Transverse colon (tissue), 4 donors: Measurements from ENCODE around the gene DDHD1.

Source experiments
- EP300 ChIP-seq: sonication (generic); formaldehyde crosslinking; IDR thresholded peaks from one replicate; pipeline ENCODE4 v1.6.1; 2017; ENCODE audit warnings: antibody characterized with exemption, low read depth
- POLR2A ChIP-seq: fragments of 450-650 bp; IDR thresholded peaks from one replicate; pipeline ENCODE4 v1.6.1; 2016; ENCODE audit warnings: antibody characterized with exemption, mild to moderate bottlenecking, moderate library complexity
- POLR2AphosphoS5 ChIP-seq, 3 donors: sonication (generic); formaldehyde crosslinking; IDR thresholded peaks; one replicate each; pipeline ENCODE4 v1.6.1; 2016; ENCODE audit warnings: antibody characterized with exemption in 3 of 3
- TF ChIP-seq, protein P1 (sequence below), 5 experiments: fragments of 200-600 bp in 3 of 5; fragments of 450-650 bp in 2 of 5; sonication (generic) in 3 of 5; IDR thresholded peaks; 1 replicate in 2 of 5; 2 replicates in 3 of 5; pipeline ENCODE4 v1.5.1; 2016 to 2017; ENCODE audit warnings: antibody characterized with exemption in 5 of 5, inconsistent platforms in 3 of 5, mild to moderate bottlenecking in 2 of 5, moderate library complexity in 1 of 5

DNA sequence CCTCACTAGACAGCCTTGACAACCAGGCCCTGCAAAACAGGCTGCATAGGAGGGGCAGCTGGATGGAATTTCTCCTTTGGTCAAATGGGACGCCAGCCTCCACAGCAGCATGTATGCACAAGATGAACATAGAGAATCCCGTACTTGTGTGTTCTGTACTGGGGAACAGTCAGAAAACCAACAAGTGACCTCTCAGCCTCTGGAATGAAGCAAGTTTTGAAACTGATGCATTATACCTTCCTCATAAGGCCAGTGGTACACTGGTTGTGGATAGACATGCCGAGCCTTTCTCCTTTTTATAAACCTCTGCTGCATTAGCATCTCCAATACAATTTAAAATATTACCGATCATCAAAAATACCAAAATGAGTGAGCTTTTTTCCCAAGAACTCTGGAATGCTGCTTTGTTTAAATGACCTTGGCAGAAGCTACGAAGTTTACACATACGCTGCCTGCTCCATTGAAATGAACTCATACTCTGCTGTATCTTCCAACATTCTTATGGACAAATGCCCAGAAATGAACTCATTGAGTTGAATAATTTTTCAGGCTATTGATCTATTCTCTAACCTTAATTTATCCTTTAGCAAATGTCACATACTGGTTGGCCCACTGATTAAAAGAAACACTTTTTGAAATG, 154.6 kb downstream of the DDHD1 start:
- no peak for TF ChIP-seq POLR2A
- TF ChIP-seq, protein P1, sequence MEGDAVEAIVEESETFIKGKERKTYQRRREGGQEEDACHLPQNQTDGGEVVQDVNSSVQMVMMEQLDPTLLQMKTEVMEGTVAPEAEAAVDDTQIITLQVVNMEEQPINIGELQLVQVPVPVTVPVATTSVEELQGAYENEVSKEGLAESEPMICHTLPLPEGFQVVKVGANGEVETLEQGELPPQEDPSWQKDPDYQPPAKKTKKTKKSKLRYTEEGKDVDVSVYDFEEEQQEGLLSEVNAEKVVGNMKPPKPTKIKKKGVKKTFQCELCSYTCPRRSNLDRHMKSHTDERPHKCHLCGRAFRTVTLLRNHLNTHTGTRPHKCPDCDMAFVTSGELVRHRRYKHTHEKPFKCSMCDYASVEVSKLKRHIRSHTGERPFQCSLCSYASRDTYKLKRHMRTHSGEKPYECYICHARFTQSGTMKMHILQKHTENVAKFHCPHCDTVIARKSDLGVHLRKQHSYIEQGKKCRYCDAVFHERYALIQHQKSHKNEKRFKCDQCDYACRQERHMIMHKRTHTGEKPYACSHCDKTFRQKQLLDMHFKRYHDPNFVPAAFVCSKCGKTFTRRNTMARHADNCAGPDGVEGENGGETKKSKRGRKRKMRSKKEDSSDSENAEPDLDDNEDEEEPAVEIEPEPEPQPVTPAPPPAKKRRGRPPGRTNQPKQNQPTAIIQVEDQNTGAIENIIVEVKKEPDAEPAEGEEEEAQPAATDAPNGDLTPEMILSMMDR (IDR thresholded peaks at IDR 0.05) = no peak
- TF ChIP-seq POLR2AphosphoS5 (IDR thresholded peaks at IDR 0.05) = no peak
- no peak for TF ChIP-seq EP300
